GM18873 (cell line): ENCODE measurements around the gene C2orf80.
"Not testable (repeated sequence)": the region's sequence is repeated elsewhere in the genome, so short reads cannot be mapped to it uniquely, and the experiment has no call there.

Source experiments
- ATAC-seq: cut with Tn5 transposase; IDR thresholded peaks from one replicate; pipeline ENCODE4 v1.9.1; 2021; ENCODE audit warnings: mild to moderate bottlenecking, moderate library complexity, moderate number of reproducible peaks; ENCODE audit not compliant: unreplicated experiment, low FRiP score

The C2orf80 gene

GRCh38 chr2:208182835-208183234 is 7.0 kb downstream of the C2orf80 start:
- no peak for ATAC-seq

- no peak for ATAC-seq
Observed at GRCh38 chr2:208179028-208179609, 10.7 kb downstream of the C2orf80 start.

GRCh38 chr2:208175840-208176153 is 14.0 kb downstream of the C2orf80 start:
- no peak for ATAC-seq

GRCh38 chr2:208175069-208175839 is 14.6 kb downstream of the C2orf80 start:
- ATAC-seq: peak; percentile 92

GRCh38 chr2:208174144-208174543 is 15.7 kb downstream of the C2orf80 start:
- no peak for ATAC-seq

GRCh38 chr2:208172125-208172524 is 17.7 kb downstream of the C2orf80 start:
- no peak for ATAC-seq

GRCh38 chr2:208164951-208165755 is 24.7 kb downstream of the C2orf80 start:
- no peak for ATAC-seq

GRCh38 chr2:208163489-208163888 is 26.3 kb downstream of the C2orf80 start, which contains the start of gene CRYGA:
TSS of gene CRYGA (minus strand) at chr2:208163589. CDS start at chr2:208163556, 33 bp downstream.
- no peak for ATAC-seq

- ATAC-seq: no peak
Observed at GRCh38 chr2:208156439-208156838, 33.4 kb downstream of the C2orf80 start.

GRCh38 chr2:208153156-208153555 is 36.7 kb downstream of the C2orf80 start:
- no peak for ATAC-seq

GRCh38 chr2:208150956-208151355 is 38.9 kb downstream of the C2orf80 start:
- ATAC-seq: no peak

- ATAC-seq: no peak
Observed at GRCh38 chr2:208150094-208150493, 39.7 kb downstream of the C2orf80 start.

- no peak for ATAC-seq
Observed at GRCh38 chr2:208148803-208149202, 41.0 kb downstream of the C2orf80 start.

GRCh38 chr2:208147759-208148158 is 42.1 kb downstream of the C2orf80 start:
- no peak for ATAC-seq

- no peak for ATAC-seq
Observed at GRCh38 chr2:208147008-208147407, 42.8 kb downstream of the C2orf80 start.

- no peak for ATAC-seq
Observed at GRCh38 chr2:208146006-208146405, 43.8 kb downstream of the C2orf80 start, which contains the start of gene CRYGB. TSS of gene CRYGB (minus strand) at chr2:208146158. CDS start at chr2:208146120, 38 bp downstream.

GRCh38 chr2:208142925-208143799 is 46.7 kb downstream of the C2orf80 start:
- ATAC-seq: no peak

GRCh38 chr2:208142240-208142924 is 47.4 kb downstream of the C2orf80 start:
- no peak for ATAC-seq

- ATAC-seq: no peak
Observed at GRCh38 chr2:208139447-208139846, 50.4 kb downstream of the C2orf80 start.

GRCh38 chr2:208138334-208138733 is 51.5 kb downstream of the C2orf80 start:
- not testable (repeated sequence) for ATAC-seq
